Thymus (tissue), 11 donors: ENCODE data around the gene LACRT. TPM values are rescaled to one million over a fixed set of nuclear protein-coding genes. Genes with fewer than 3 reads are reported as not detected.
A peak's percentile ranks its signal among the peaks of the same experiment; 100 is the strongest.

Experiments
- DNase-seq, 9 donors: peaks; one replicate each; pipeline ENCODE4 v3.0.0-alpha.2; 2013; ENCODE audit warnings: low spot score in 9 of 9, low read depth in 6 of 9, missing footprints in 1 of 9
- H3K27ac ChIP-seq, 2 donors: one replicate each; pipeline ENCODE4 v1.5.1; 2013; ENCODE audit warnings: control low read depth in 1 of 2, low read depth in 1 of 2, low read length in 1 of 2, mild to moderate bottlenecking in 1 of 2, moderate library complexity in 1 of 2
- H3K27me3 ChIP-seq, 2 donors: one replicate each; pipeline ENCODE4 v1.5.1; 2013; ENCODE audit warnings: low read length in 1 of 2; ENCODE audit not compliant: control insufficient read depth in 2 of 2, insufficient read depth in 1 of 2
- H3K36me3 ChIP-seq, 2 donors: one replicate each; pipeline ENCODE4 v1.5.1; 2013; ENCODE audit warnings: low read length in 1 of 2, mild to moderate bottlenecking in 1 of 2, moderate library complexity in 1 of 2; ENCODE audit not compliant: control insufficient read depth in 2 of 2, insufficient read depth in 2 of 2
- H3K4me1 ChIP-seq, 2 donors: one replicate each; pipeline ENCODE4 v1.5.1; 2013; ENCODE audit warnings: low read length in 2 of 2; ENCODE audit not compliant: control insufficient read depth in 2 of 2, insufficient read depth in 2 of 2
- H3K4me3 ChIP-seq, 2 donors: one replicate each; pipeline ENCODE4 v1.5.1; 2013; ENCODE audit warnings: low read length in 2 of 2, control low read depth in 1 of 2, mild to moderate bottlenecking in 1 of 2
- H3K9me3 ChIP-seq, 2 donors: one replicate each; pipeline ENCODE4 v1.5.1; 2013; ENCODE audit warnings: low read length in 1 of 2, mild to moderate bottlenecking in 1 of 2; ENCODE audit not compliant: control insufficient read depth in 2 of 2, insufficient read depth in 1 of 2
- WGBS: extraction: QIAGEN DNeasy Blood & Tissue Kit; methylation state at CpG from one replicate; pipeline ENCODE4 v1.1.7; 2013; 5-methylcytosine and 5-hydroxymethylcytosine counted together
- polyA plus RNA-seq: library from polyadenylated mRNA; stranded (reverse); fragments of 200-250 nt; gene quantifications from one replicate; pipeline ENCODE4 v1.2.3, GENCODE V29; 2013
- total RNA-seq: library from RNA; stranded (reverse); fragments of 120-200 nt; gene quantifications from one replicate; pipeline ENCODE4 v1.2.4, GENCODE V29; 2013
- donor health status: healthy.

Gene LACRT
- total and polyA plus RNA-seq, 2 donors = 2.2 to 11.5 TPM

DNA sequence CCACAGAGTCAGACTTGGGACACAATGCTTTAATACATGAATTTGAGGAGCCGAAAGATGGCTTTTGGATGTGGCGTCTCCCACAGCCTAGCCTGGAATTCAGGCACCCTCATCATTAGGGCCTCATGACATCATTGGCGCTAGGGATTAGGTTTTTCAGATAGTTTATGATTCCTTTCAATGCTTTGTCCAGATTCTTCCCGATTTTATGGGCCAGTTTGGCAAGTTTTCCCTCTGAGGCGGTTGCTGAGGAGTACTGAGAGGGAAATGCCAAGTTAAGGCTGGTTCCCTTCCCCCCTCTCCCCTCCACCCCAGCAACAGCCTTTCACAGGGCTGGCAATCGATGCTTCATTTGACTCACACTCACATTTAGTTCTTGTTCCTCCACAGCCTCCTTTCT lies 26.5 kb downstream of the LACRT start:
- WGBS = 91% methylated on average over 6 of the region's 6 CpGs
- Histone ChIP-seq H3K4me1 (no peaks in the 10 kb centered on the region), H3K27ac (no peak overlapping the region)

DNA sequence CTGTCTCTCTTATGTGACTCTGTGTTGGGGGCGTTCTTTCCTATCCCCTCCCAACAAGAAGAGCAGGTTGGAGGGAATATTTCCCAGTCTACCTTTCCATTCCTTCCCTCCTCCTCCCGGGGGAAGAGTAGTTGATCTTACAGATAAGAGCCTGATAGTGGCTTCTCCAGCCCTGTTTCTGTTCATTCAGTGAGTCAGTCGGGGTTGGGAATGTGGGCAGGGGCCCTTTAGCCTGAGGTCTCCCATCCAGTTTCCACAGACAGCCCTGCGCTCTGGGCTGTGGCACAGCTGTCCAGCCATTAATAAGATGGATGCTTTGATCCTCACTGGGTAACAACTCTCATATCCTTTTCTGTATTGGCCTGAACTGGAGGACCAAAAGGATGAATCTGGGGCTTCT lies 28.1 kb downstream of the LACRT start:
- Histone ChIP-seq H3K36me3 (no peaks in the 10 kb centered on the region), H3K4me1 (no peaks in the 10 kb centered on the region), H3K4me3 (no peak overlapping the region), H3K9me3 (no peaks in the 10 kb centered on the region), H3K27me3 (peaks cover 0 to 4% of the 10 kb centered on the region in 2 donors), H3K27ac (no peak overlapping the region)
- 74% methylated on average over 4 of the region's 4 CpGs for WGBS
- DNase-seq = no peak

More for the DNA sequence above, 26.5 kb downstream of the LACRT start:
- no peak for DNase-seq
- H3K4me3 ChIP-seq = no peak overlapping the region
- H3K9me3 ChIP-seq = no peaks in the 10 kb centered on the region
- H3K27me3 ChIP-seq = peaks cover 0 to 6% of the 10 kb centered on the region in 2 donors
- no peaks in the 10 kb centered on the region for H3K36me3 ChIP-seq

DNA sequence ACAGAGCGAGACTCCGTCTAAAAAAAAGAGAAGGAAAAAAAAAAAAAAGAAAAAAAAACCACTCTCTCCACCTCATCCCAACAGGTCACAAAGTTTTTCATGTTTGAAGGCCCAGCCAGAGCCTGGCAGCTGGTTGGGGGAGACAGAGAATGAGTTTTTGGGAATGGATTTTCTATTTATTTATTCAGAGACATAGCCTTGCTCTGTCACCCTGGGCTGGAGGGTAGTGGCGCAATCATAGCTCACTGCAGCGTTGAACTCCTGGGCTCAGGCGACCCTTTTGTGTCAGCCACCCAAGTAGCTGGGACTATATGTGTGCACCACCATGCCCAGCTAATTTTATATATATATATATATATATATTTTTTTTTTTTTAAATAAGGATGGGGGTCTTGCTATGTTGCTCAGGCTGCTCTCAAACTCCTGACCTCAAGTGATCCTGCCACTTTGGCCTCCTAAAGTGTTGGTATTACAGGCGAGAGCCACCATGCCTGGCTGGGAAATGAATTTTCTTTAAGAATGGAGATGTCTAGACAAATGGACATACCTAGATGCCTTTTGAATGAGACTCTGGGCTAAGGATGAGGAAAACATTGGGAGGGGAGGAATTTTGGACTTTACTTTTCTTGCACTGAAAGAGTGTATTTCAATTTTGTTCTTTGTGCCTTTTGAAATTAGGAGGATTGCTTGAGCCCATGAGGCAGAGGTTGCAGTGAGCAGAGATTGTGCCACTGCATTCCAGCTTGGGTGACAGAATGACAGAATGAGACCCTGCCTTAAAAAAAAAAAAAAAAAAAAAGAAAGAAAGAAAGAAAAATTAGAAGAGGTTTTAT lies 29.3 kb downstream of the LACRT start:
- WGBS = 96% methylated on average over 6 of the region's 6 CpGs
- H3K4me1 ChIP-seq = no peaks in the 10 kb centered on the region

DNA sequence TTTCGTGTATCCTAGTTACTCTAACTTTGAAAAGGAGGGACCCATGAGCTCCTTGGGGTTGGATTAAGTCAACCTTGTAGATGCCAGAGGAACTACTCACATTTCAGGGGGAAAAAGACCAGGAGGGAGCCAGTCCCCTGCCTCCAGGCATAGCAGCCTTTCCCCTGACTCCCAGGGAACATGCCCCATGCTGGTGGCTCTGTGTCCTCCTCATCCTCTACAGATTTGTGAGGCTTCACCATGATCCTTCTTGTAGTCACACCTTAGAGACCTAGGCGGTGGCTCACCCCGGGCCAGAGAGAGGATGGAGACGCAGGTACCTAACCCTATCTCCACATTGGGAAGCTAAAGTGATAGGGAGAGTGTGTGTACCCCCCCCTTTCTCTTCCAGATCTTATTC lies 30.3 kb downstream of the LACRT start:
- Histone ChIP-seq H3K9me3 (no peaks in the 10 kb centered on the region), H3K4me3 (no peak overlapping the region), H3K27me3 (peaks cover 0 to 4% of the 10 kb centered on the region in 2 donors), H3K4me1 (no peaks in the 10 kb centered on the region), H3K36me3 (no peaks in the 10 kb centered on the region), H3K27ac (no peak overlapping the region)
- WGBS = 97% methylated on average over 4 of the region's 4 CpGs
- DNase-seq = no peak

More for the DNA sequence above, 29.3 kb downstream of the LACRT start:
- Histone ChIP-seq H3K9me3 (no peaks in the 10 kb centered on the region), H3K27ac (no peak overlapping the region), H3K27me3 (peaks cover 0 to 4% of the 10 kb centered on the region in 2 donors), H3K4me3 (no peak overlapping the region), H3K36me3 (no peaks in the 10 kb centered on the region)
- no peak for DNase-seq

DNA sequence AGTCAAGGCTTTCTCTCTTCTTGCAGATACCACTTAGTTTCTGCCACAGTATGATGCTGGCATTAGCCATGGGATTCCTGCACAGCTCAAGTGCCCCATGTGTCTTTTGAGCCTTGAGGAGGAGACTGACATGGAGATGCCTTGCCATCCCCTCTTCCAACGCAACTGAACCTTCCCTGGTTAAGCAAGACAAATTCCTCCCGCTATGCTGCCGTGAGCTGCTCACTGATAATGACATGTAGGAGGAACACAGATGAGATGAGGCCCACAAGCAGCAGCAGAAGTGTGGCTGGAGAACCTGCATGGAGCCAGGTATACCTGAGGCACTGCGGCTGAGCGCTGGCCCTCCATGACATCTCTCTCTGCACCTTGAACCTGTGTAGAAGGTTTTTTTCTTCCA lies 30.8 kb downstream of the LACRT start:
- no peak for DNase-seq
- peaks cover 0 to 6% of the 10 kb centered on the region in 2 donors for H3K27me3 ChIP-seq
- no peak overlapping the region for H3K4me3 ChIP-seq
- H3K27ac ChIP-seq = no peak overlapping the region
- no peaks in the 10 kb centered on the region for H3K4me1 ChIP-seq
- H3K36me3 ChIP-seq = no peaks in the 10 kb centered on the region
- no peaks in the 10 kb centered on the region for H3K9me3 ChIP-seq
- WGBS = 96% methylated on average over 5 of the region's 5 CpGs

DNA sequence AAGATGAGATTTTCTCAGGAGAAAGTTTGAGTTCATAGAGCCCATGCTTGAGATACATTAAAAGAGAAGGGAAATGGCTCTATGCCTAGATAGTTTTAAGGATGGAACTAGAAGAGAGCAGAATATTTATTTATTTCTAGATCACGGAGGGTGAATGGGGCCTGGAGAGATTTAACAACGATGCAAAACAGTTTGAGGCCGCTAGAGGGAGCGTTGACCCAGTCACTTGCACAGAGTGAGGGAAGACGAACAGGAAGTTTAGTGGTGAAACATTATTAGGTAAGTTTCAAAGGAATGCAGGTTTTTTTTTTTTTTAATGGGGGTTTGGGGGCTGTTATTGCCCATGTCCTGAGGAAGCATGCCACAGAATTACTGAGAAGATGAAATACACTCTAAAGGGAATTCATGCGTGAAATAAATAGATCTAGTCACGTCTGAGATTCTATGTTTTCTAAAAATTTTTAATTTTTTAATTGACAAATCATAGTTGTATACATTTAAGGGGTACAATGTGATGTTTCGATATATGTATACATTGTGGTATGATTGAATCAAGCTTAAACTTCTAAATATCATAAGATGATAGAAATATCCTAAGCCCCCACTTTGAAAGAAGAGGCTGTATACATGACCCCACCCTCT lies 31.4 kb downstream of the LACRT start:
- WGBS = 29% methylated on average over 8 of the region's 8 CpGs
- DNase-seq = peak; percentile 18 to 79 (median 43)
- Histone ChIP-seq H3K4me3 (no peak overlapping the region), H3K27me3 (peaks cover 0 to 5% of the 10 kb centered on the region in 2 donors), H3K27ac (no peak overlapping the region), H3K4me1 (no peaks in the 10 kb centered on the region), H3K9me3 (no peaks in the 10 kb centered on the region), H3K36me3 (no peaks in the 10 kb centered on the region)

DNA sequence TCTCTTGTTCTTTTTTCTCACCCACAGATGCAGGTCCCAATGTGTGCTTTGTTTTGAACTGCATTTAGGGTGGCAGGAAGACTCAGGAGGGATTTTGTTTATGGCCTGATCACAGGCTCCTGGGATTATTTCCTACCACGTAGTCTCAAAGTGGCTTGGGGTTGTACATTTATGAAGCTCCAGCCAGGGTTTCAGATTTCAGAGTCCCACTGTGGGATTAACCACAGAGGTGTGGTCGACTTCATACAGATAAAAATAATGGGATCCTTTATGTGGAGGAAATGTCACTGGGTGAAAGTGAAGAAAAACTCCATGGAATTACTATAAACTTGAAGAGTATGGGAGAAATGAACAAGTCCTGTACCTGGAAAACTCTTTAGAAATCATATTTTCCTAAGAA lies 32.0 kb downstream of the LACRT start:
- Histone ChIP-seq H3K4me3 (no peak overlapping the region), H3K9me3 (no peaks in the 10 kb centered on the region), H3K27me3 (peaks cover 0 to 5% of the 10 kb centered on the region in 2 donors), H3K27ac (no peak overlapping the region), H3K4me1 (no peaks in the 10 kb centered on the region), H3K36me3 (no peaks in the 10 kb centered on the region)
- DNase-seq = no peak
- 63% methylated on average over 2 of the region's 2 CpGs for WGBS

DNA sequence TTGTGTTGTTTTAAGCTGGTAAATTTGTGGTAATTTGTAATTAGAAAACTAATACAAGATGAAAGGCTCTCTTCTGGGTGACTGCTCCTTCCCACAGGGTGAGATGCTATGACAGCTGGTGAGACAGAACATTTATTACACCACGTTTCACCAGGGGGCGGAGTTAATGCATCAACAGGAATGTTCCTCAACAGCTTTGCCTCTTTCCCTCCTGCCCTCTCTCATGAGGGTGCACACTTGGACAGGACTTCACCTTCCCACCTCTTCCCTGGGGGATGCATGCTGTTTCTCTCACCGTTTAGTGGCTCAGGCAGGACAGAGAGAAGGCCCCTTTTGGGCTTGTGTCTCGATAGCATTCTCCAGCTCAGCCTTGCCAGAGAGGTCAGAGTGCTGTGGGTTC lies 32.9 kb downstream of the LACRT start:
- Histone ChIP-seq H3K4me1 (peaks cover under 1 to 3% of the 10 kb centered on the region in 2 donors), H3K27ac (no peak overlapping the region), H3K27me3 (peaks cover 0 to 5% of the 10 kb centered on the region in 2 donors), H3K9me3 (no peaks in the 10 kb centered on the region), H3K4me3 (no peak overlapping the region), H3K36me3 (no peaks in the 10 kb centered on the region)
- no peak for DNase-seq
- 70% methylated on average over 4 of the region's 4 CpGs for WGBS

DNA sequence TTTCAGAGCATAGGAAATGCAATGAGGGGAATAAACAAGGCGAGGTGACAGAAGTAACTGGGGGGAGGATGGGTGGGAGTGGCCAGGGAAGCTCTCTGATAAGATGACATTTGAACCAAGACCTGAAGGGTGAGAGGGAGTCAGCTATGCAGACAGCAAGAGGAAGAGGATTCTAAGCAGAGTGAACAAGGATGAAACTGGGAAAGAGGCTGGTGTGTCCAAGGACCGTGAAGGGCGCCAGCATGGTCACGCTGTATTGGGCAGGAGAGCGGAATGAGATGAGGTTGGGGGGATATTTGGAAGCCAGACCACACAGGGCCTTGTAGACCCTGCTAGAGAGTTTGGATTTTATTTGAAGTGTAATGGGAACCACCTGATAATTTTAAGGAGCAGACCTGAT lies 35.7 kb downstream of the LACRT start:
- no peak overlapping the region for H3K4me3 ChIP-seq
- peaks cover 2 to 12% of the 10 kb centered on the region in 2 donors for H3K4me1 ChIP-seq
- peaks cover 0 to 9% of the 10 kb centered on the region in 2 donors for H3K27me3 ChIP-seq
- no peak overlapping the region for H3K27ac ChIP-seq
- DNase-seq = no peak
- no peaks in the 10 kb centered on the region for H3K36me3 ChIP-seq
- H3K9me3 ChIP-seq = no peaks in the 10 kb centered on the region
- WGBS = 90% methylated on average over 5 of the region's 5 CpGs
